ENCODE measurements around the gene ZNF678.

The ZNF678 gene

GRCh38 chr1:227559499-227559898 is 3.9 kb upstream of the ZNF678 start:
- no peak overlapping the region for H3K27ac ChIP-seq (ENCODE audit: low read depth, low read length)
- H3K4me1 ChIP-seq (ENCODE audit: control insufficient read depth, low read length): peaks cover 17% of the 10 kb centered on the region
- H3K9me3 ChIP-seq (ENCODE audit: control insufficient read depth, insufficient read depth, low read length): no peaks in the 10 kb centered on the region; the same call in 1 of the 2 replicates
- H4K20me1 ChIP-seq (ENCODE audit: control insufficient read depth, insufficient read depth, low read depth, low read length): no peaks in the 10 kb centered on the region
- no peaks in the 10 kb centered on the region for H3K9me2 ChIP-seq (replicated peaks; ENCODE audit: control insufficient read depth, low read length)
- no peaks in the 10 kb centered on the region for H3K27me3 ChIP-seq (ENCODE audit: control insufficient read depth, low read length)
- peak overlapping the region; percentile 38 for H3K4me2 ChIP-seq (ENCODE audit: low read length)
- TF ChIP-seq EZH2phosphoT487 (IDR thresholded peaks at IDR 0.05; ENCODE audit: borderline replicate concordance, low read length) (no peak), CTCF (IDR thresholded peaks at IDR 0.05; ENCODE audit: low read depth, low read length, poor library complexity, severe bottlenecking) (no peak)
- H3K36me3 ChIP-seq (ENCODE audit: control insufficient read depth, low read length): no peaks in the 10 kb centered on the region; the same call in 1 of the 2 replicates
- peaks cover 7% of the 10 kb centered on the region for H3K79me2 ChIP-seq (ENCODE audit: control insufficient read depth, low read length)
- H3K4me3 ChIP-seq (ENCODE audit: low read length): no peak overlapping the region
- H3F3A ChIP-seq (ENCODE audit: control insufficient read depth, insufficient read depth): no peaks in the 10 kb centered on the region

- Histone ChIP-seq H3K9me2 (replicated peaks; ENCODE audit: control insufficient read depth, low read length) (no peaks in the 10 kb centered on the region), H3F3A (ENCODE audit: control insufficient read depth, insufficient read depth) (no peaks in the 10 kb centered on the region), H3K4me1 (ENCODE audit: control insufficient read depth, low read length) (peaks cover 20% of the 10 kb centered on the region), H3K9me3 (ENCODE audit: control insufficient read depth, insufficient read depth, low read length) (no peaks in the 10 kb centered on the region; the same call in 1 of the 2 replicates), H3K4me2 (ENCODE audit: low read length) (no peak overlapping the region), H3K79me2 (ENCODE audit: control insufficient read depth, low read length) (peaks cover 11% of the 10 kb centered on the region), H4K20me1 (ENCODE audit: control insufficient read depth, insufficient read depth, low read depth, low read length) (no peaks in the 10 kb centered on the region), H3K4me3 (ENCODE audit: low read length) (no peak overlapping the region), H3K27ac (ENCODE audit: low read depth, low read length) (no peak overlapping the region), H3K36me3 (ENCODE audit: control insufficient read depth, low read length) (no peaks in the 10 kb centered on the region; the same call in 1 of the 2 replicates), H3K27me3 (ENCODE audit: control insufficient read depth, low read length) (no peaks in the 10 kb centered on the region)
- TF ChIP-seq EZH2phosphoT487 (IDR thresholded peaks at IDR 0.05; ENCODE audit: borderline replicate concordance, low read length): no peak
- no peak for TF ChIP-seq CTCF (IDR thresholded peaks at IDR 0.05; ENCODE audit: low read depth, low read length, poor library complexity, severe bottlenecking)
Observed at GRCh38 chr1:227559926-227560325, 3.4 kb upstream of the ZNF678 start.

- H3K36me3 ChIP-seq (ENCODE audit: control insufficient read depth, low read length): no peaks in the 10 kb centered on the region; the same call in 1 of the 2 replicates
- H3K27ac ChIP-seq (ENCODE audit: low read depth, low read length): no peak overlapping the region
- H3K9me2 ChIP-seq (replicated peaks; ENCODE audit: control insufficient read depth, low read length): no peaks in the 10 kb centered on the region
- H3K4me2 ChIP-seq (ENCODE audit: low read length): no peak overlapping the region
- H3K9me3 ChIP-seq (ENCODE audit: control insufficient read depth, insufficient read depth, low read length): no peaks in the 10 kb centered on the region; the same call in 1 of the 2 replicates
- TF ChIP-seq EZH2phosphoT487 (IDR thresholded peaks at IDR 0.05; ENCODE audit: borderline replicate concordance, low read length) (no peak), CTCF (IDR thresholded peaks at IDR 0.05; ENCODE audit: low read depth, low read length, poor library complexity, severe bottlenecking) (no peak)
- H3K79me2 ChIP-seq (ENCODE audit: control insufficient read depth, low read length): peaks cover 17% of the 10 kb centered on the region
- H3K4me1 ChIP-seq (ENCODE audit: control insufficient read depth, low read length): peaks cover 20% of the 10 kb centered on the region
- H3K27me3 ChIP-seq (ENCODE audit: control insufficient read depth, low read length): no peaks in the 10 kb centered on the region
- no peaks in the 10 kb centered on the region for H4K20me1 ChIP-seq (ENCODE audit: control insufficient read depth, insufficient read depth, low read depth, low read length)
- H3F3A ChIP-seq (ENCODE audit: control insufficient read depth, insufficient read depth): no peaks in the 10 kb centered on the region
- H3K4me3 ChIP-seq (ENCODE audit: low read length): no peak overlapping the region
Observed at GRCh38 chr1:227560393-227561173, 2.8 kb upstream of the ZNF678 start.

Measured in DOHH2 (cell line).